NB4 (cell line): ENCODE data around the gene FMN2.

Experiments
- DNase-seq: peaks from one replicate; pipeline ENCODE4 v3.0.0; 2010; ENCODE audit warnings: low read depth
- H3K4me3 ChIP-seq: one replicate; pipeline ENCODE4 v1.5.1; 2011; ENCODE audit warnings: mild to moderate bottlenecking, low read depth, low read length, moderate library complexity
- MYC ChIP-seq: IDR thresholded peaks from 2 replicates; pipeline ENCODE4 v1.6.1; 2011; ENCODE audit warnings: low read depth, low read length
- POLR2A ChIP-seq: IDR thresholded peaks from 2 replicates; pipeline ENCODE4 v1.6.1; 2011; ENCODE audit warnings: mild to moderate bottlenecking; ENCODE audit not compliant: insufficient read length; ENCODE audit errors: extremely low read depth
- TF ChIP-seq, protein P1 (sequence below): IDR thresholded peaks from 2 replicates; pipeline ENCODE4 v1.6.1; 2011; ENCODE audit warnings: low read depth, low read length
- TF ChIP-seq, protein P2 (sequence below): IDR thresholded peaks from one replicate; pipeline ENCODE4 v1.5.1; 2012; ENCODE audit warnings: low read depth, low read length

Gene FMN2

DNA sequence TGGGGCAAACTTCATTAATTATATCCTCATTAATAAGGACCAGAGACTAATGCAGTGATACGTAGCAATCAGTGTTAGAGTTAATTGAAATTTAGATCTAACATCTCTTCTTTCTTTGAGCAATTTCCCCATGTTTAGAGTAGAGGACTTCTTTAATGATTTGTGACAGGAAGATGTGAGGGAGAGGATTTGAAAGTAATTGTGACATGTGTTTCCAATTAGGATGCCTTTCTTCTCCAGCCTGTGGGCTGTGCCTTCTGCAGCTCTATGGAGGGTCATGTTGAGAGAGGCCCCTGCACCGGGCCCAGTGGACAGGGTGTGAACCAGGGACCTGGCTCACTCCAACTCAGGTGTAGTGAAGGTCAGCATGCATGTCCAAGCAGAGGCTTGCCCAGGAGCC, 417.3 kb downstream of the FMN2 start:
- no peak for DNase-seq
- H3K4me3 ChIP-seq: no peak overlapping the region
- TF ChIP-seq POLR2A (no peak), MYC (no peak)
- TF ChIP-seq, protein P1, sequence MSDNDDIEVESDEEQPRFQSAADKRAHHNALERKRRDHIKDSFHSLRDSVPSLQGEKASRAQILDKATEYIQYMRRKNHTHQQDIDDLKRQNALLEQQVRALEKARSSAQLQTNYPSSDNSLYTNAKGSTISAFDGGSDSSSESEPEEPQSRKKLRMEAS: no peak
- TF ChIP-seq, protein P2, sequence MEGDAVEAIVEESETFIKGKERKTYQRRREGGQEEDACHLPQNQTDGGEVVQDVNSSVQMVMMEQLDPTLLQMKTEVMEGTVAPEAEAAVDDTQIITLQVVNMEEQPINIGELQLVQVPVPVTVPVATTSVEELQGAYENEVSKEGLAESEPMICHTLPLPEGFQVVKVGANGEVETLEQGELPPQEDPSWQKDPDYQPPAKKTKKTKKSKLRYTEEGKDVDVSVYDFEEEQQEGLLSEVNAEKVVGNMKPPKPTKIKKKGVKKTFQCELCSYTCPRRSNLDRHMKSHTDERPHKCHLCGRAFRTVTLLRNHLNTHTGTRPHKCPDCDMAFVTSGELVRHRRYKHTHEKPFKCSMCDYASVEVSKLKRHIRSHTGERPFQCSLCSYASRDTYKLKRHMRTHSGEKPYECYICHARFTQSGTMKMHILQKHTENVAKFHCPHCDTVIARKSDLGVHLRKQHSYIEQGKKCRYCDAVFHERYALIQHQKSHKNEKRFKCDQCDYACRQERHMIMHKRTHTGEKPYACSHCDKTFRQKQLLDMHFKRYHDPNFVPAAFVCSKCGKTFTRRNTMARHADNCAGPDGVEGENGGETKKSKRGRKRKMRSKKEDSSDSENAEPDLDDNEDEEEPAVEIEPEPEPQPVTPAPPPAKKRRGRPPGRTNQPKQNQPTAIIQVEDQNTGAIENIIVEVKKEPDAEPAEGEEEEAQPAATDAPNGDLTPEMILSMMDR: no peak

DNA sequence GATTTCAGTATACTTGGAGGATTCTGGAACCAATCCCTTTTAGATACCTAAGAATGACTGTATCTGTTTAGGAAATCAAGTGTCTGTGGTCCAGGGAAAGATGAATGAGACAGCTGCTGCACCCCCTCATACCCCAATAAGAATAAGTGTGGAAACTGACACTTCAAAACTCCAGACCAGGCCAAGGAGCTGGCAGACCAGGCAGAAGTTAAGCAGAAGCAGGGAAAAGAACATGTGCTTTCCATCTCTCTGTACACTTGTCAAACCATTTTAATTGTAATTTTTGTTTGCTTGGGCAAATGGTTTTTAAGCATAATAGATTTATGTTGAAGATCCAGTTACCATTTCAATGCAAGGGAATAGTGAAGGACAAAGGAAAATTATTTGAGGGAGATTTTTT, 420.1 kb downstream of the FMN2 start:
- TF ChIP-seq POLR2A (no peak), MYC (no peak)
- TF ChIP-seq, protein P1: no peak
- TF ChIP-seq, protein P2: no peak
- no peak for DNase-seq
- no peak overlapping the region for H3K4me3 ChIP-seq

DNA sequence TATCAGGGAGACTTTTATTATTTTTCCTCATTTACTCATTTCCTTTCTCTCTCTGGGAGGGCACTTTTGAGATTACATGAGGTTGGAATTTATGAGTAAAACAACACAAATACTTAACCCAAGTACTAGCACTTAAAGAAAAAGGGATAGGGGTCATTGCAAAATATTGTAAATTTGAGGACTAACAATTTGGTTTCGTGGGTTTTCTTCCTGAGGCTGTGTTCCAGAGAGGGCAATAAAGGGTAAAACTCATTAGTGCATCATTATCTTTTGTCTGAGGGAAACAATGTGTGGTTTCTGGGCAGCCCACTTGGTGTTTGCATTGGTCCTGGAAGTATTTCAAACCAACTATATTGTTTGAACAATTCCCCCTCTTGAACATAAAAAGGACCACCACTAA, 423.8 kb downstream of the FMN2 start:
- TF ChIP-seq, protein P1: no peak
- TF ChIP-seq, protein P2: no peak
- TF ChIP-seq MYC: no peak
- TF ChIP-seq POLR2A: no peak
- DNase-seq: no peak
- no peak overlapping the region for H3K4me3 ChIP-seq

DNA sequence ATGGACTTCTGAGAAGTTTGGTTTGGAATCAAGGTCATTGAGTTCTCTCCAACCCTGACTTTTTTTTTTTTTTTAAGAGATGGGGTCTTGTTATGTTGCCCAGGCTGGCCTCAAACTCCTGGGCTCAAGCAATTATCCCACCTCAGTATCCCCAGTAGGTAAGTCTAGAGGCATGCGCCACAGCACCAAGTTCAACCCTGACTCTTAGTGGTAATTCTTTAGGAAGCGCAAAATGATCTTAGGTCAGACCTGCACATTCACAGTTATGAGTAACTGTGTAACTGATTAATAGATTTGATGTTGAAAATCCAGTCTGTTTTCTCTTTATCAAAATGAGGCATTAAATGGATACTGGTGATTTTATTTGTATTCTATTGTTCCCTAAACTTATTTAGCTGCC, 424.4 kb downstream of the FMN2 start:
- no peak for DNase-seq
- no peak for TF ChIP-seq POLR2A
- no peak for TF ChIP-seq MYC
- TF ChIP-seq, protein P1: no peak
- TF ChIP-seq, protein P2: no peak
- H3K4me3 ChIP-seq: no peak overlapping the region

DNA sequence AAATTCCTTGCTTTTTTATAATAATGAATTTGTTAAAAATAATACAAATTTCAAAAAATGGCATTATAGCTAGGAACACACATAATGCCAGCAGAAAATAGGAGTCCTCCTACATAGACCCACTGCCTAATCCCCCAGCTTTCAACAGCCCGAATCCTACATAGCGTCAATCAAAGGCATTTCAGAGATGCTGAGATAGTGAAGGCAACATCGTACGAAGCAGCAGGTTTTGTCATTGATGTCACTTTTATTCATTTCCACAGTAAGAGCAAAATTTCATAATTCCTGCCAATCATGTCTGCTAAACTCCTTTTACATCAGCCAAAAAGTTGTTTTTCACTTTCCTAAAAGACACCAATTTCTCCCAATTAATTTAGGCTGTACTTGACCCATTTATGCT, 426.2 kb downstream of the FMN2 start:
- H3K4me3 ChIP-seq: no peak overlapping the region
- DNase-seq: no peak
- TF ChIP-seq, protein P1: no peak
- no peak for TF ChIP-seq POLR2A
- TF ChIP-seq, protein P2: no peak
- TF ChIP-seq MYC: no peak
